Astrocyte of the cerebellum (primary cell): ENCODE data around the gene GTF3C6.

Source experiments
- DNase-seq: peaks from one replicate; pipeline ENCODE4 v3.0.0-alpha.2; 2011; ENCODE audit warnings: low read depth
- H3K4me3 ChIP-seq: 2 replicates; pipeline ENCODE4 v1.5.1; 2011; ENCODE audit warnings: mild to moderate bottlenecking, low read depth, low read length, moderate library complexity
- in situ Hi-C: cut with HindIII; loops from 2 replicates; pipeline ENCODE4 v1.10.0; 2017; ENCODE audit warnings: low sequenced_read_pairs
- TF ChIP-seq, protein P1 (sequence below): IDR thresholded peaks from 2 replicates; pipeline ENCODE4 v1.5.1; 2012; ENCODE audit warnings: low read length, low read depth, moderate library complexity, mild to moderate bottlenecking; ENCODE audit errors: missing control alignments

The GTF3C6 gene

DNA sequence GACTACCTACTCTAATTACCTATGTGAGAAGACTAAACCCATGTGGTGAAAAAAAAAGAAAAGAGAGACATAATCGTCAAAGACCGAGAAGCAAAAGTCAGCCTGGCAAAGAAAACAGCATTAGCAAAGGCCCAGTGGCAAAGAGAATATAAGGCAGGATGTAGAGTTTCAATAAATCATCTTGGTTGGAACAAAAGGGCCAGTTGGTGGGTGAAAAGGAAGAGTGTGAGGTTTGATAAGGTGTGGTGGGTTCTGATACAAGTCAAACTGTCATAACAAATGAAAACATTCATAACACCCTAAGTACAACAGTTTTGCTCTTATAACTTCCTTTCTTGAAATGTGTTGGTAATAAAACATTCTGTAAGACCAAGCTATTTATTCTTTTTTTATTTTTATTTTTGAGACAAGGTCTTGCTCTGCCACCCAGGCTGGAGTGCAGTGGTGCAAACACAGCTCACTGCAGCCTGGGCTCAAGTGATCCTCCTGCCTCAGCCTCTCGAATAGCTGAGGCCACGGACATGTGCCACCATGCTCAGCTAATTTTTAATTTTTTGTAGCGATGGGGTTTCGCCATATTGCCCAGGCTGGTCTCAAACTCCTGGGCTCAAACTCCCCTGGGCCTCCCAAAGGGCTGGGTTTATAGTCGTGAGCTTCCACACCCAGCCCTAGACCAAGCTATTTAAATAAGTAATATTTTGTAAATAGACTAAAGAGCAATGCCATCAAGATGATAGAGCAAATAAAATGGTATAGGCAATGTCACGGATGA is 18.9 kb upstream of the GTF3C6 start:
- H3K4me3 ChIP-seq: no peak overlapping the region
- TF ChIP-seq, protein P1, sequence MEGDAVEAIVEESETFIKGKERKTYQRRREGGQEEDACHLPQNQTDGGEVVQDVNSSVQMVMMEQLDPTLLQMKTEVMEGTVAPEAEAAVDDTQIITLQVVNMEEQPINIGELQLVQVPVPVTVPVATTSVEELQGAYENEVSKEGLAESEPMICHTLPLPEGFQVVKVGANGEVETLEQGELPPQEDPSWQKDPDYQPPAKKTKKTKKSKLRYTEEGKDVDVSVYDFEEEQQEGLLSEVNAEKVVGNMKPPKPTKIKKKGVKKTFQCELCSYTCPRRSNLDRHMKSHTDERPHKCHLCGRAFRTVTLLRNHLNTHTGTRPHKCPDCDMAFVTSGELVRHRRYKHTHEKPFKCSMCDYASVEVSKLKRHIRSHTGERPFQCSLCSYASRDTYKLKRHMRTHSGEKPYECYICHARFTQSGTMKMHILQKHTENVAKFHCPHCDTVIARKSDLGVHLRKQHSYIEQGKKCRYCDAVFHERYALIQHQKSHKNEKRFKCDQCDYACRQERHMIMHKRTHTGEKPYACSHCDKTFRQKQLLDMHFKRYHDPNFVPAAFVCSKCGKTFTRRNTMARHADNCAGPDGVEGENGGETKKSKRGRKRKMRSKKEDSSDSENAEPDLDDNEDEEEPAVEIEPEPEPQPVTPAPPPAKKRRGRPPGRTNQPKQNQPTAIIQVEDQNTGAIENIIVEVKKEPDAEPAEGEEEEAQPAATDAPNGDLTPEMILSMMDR: no peak
- in situ Hi-C loops: no loop called here
- DNase-seq: no peak

DNA sequence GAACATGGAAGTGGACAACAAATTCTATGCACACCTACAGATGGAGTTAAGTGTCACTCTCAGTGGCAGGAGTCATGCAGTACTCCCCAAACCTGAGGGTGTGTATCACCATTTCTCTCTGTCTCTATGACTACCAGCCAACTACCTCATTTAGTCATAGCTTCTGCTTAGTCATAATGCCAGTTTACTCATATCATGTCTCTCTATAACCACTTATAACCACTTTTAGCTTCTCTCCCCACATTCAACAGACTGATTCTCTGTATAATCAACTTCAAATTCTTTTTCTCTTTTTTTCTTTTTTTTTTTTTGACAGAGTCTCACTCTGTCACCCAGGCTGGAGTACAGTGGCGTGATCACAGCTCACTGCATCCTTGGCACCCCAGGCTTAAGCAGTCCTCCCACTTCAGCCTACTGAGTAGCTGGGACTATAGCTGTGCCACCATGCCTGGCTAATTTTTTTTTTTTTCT is 13.8 kb upstream of the GTF3C6 start:
- in situ Hi-C loops: no loop called here
- no peak overlapping the region for H3K4me3 ChIP-seq
- no peak for DNase-seq
- TF ChIP-seq, protein P1: no peak

DNA sequence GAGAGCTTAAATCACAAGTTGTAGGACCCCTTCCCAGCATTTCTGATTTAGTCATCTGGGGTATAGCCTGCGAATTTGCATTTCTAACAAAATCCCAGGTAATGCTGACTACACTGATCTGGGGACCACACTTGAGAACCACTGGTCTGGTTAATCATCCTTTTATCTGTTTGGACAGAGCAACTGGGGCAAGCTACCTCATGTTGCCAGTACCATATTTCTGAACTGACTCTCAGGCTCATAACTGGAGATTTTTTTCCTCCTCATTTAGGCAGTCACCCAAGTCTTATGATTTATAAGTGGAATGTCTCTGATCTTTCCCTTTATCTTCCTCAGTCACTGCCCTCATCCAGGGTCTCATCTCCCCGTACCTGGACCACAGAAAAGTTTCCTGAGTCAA is 12.0 kb upstream of the GTF3C6 start:
- DNase-seq: no peak
- in situ Hi-C loops: no loop called here
- H3K4me3 ChIP-seq: no peak overlapping the region
- TF ChIP-seq, protein P1: no peak

DNA sequence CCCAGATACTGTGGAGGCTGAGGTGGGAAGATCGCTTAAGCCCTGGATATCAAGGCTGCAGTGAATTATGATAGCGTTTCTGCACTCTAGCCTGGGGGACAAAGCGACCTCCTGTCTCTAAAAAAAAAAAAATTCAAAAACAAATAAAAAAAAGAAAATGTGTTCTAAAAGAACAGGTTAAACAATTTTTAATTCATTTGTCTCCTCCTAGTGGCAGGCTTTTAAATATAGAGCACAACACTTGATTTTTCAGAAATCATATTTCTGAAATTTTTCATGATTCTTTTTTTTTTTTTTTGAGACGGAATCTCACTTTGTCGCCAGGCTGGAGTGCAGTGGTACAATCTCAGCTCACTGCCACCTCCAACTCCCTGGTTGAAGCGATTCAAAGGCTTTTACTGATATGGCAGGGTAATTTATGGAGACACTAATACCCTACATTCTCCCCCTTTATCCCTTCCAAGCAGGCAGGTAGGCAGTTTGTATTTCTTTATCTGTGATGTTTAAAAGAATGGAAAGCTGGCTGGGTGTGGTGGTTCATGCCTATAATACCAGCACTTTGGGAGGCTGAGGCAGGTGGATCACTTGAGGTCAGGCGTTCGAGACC is 8.7 kb upstream of the GTF3C6 start:
- TF ChIP-seq, protein P1: no peak
- in situ Hi-C loops: loop anchor here (5.0 kb wide), 2 partner anchors 38 to 412 kb away; no protein-coding TSS in a partner anchor
- no peak for DNase-seq
- H3K4me3 ChIP-seq: no peak overlapping the region

DNA sequence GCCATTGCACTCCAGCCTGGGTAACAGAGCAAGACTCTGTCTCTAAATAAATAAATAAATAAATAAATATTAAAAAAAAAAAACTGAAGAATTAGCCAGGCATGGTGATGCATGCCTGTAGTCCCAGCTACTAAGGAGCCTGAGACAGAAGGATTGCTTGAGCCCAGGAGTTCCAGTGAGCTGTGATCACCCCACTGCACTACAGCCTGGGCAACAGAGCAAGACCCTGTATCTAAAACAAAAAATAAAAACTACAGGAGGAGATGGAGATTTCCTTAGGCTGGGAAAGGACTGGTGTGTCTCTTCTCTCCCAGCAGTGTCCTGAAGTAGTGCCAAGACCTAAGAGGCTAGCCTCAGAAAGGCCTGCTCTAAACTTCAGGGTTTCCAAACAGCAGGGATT is 8.1 kb upstream of the GTF3C6 start:
- no peak for DNase-seq
- TF ChIP-seq, protein P1: no peak
- in situ Hi-C loops: loop anchor here (5.0 kb wide), 2 partner anchors 37 to 413 kb away; no protein-coding TSS in a partner anchor
- H3K4me3 ChIP-seq: no peak overlapping the region

DNA sequence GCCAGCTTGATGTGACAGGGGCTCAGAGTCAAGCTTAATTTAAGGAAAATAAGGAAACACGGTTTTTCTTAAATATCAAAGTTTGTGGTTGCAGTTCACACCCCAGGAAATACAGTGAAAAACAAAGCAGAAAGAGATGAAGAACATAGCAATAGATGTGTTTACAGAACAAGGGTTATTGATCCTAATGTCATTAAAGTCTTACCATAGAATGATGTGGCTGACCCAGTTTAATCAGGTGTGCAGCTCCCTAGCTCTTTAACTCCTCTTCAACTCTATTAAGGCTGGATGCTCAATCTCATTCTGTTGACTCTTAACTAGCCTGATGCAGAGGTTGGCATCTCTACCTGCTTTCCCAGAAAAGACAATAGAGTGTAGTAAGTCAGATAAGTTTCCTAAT is 7.5 kb upstream of the GTF3C6 start:
- TF ChIP-seq, protein P1: no peak
- in situ Hi-C loops: loop anchor here (5.0 kb wide), 2 partner anchors 36 to 414 kb away; no protein-coding TSS in a partner anchor
- DNase-seq: no peak
- no peak overlapping the region for H3K4me3 ChIP-seq
